Measurements from ENCODE around the gene KCNJ5. TPM values are rescaled to one million over a fixed set of nuclear protein-coding genes. Genes with fewer than 3 reads are reported as not detected.

KCNJ5 gene
- total and polyA plus RNA-seq, 12 donors = 37.1 to 299 (median 80.4) TPM

GRCh38 chr11:128853559-128853958 is 37.6 kb upstream of the KCNJ5 start:
- Histone ChIP-seq H3K4me3 (no peak overlapping the region), H3K36me3 (replicated peaks in 1 of 2) (no peaks in the 10 kb centered on the region), H3K27ac (no peak overlapping the region), H3K9me3 (replicated peaks in 1 of 3) (no peaks in the 10 kb centered on the region), H3K27me3 (no peaks in the 10 kb centered on the region), H3K4me1 (replicated peaks in 1 of 2) (no peaks in the 10 kb centered on the region)
- TF ChIP-seq CTCF (IDR thresholded peaks at IDR 0.05) (no peak), POLR2A (IDR thresholded peaks at IDR 0.05) (no peak)
- intact Hi-C loops (cut with DNase I) = no loop called here
- DNase-seq = no peak
- 77 to 89% (median 84%) methylated on average over 6 of the region's 6 CpGs for WGBS, 4 donors

GRCh38 chr11:128854841-128855240 is 36.3 kb upstream of the KCNJ5 start:
- H3K9me3 ChIP-seq (replicated peaks in 1 of 3) = no peaks in the 10 kb centered on the region
- 72 to 81% (median 79%) methylated on average over 7 of the region's 7 CpGs for WGBS, 4 donors
- no peaks in the 10 kb centered on the region for H3K27me3 ChIP-seq
- DNase-seq = no peak
- TF ChIP-seq CTCF (IDR thresholded peaks at IDR 0.05) (no peak), POLR2A (IDR thresholded peaks at IDR 0.05) (no peak)
- peaks cover 0 to 3% of the 10 kb centered on the region in 2 donors for H3K4me1 ChIP-seq (replicated peaks in 1 of 2)
- H3K27ac ChIP-seq = no peak overlapping the region
- no peaks in the 10 kb centered on the region for H3K36me3 ChIP-seq (replicated peaks in 1 of 2)
- intact Hi-C loops (cut with DNase I) = no loop called here
- H3K4me3 ChIP-seq = no peak overlapping the region

- DNase-seq = no peak
- Histone ChIP-seq H3K27me3 (no peaks in the 10 kb centered on the region), H3K4me1 (replicated peaks in 1 of 2) (peaks cover 0 to 9% of the 10 kb centered on the region in 2 donors), H3K36me3 (replicated peaks in 1 of 2) (no peaks in the 10 kb centered on the region), H3K4me3 (no peak overlapping the region), H3K27ac (no peak overlapping the region), H3K9me3 (replicated peaks in 1 of 3) (no peaks in the 10 kb centered on the region)
- 85 to 93% (median 89%) methylated on average over 5 to 6 of the region's 6 CpGs for WGBS, 4 donors
- TF ChIP-seq CTCF (IDR thresholded peaks at IDR 0.05) (no peak), POLR2A (IDR thresholded peaks at IDR 0.05) (no peak)
- intact Hi-C loops (cut with DNase I) = no loop called here
These were observed 34.9 kb upstream of the KCNJ5 start for GRCh38 chr11:128856241-128856640.

- Histone ChIP-seq H3K27me3 (no peaks in the 10 kb centered on the region), H3K27ac (no peak overlapping the region), H3K4me1 (replicated peaks in 1 of 2) (peaks cover 0 to 9% of the 10 kb centered on the region in 2 donors), H3K36me3 (replicated peaks in 1 of 2) (no peaks in the 10 kb centered on the region), H3K4me3 (no peak overlapping the region), H3K9me3 (replicated peaks in 1 of 3) (no peaks in the 10 kb centered on the region)
- intact Hi-C loops (cut with DNase I) = no loop called here
- TF ChIP-seq CTCF (IDR thresholded peaks at IDR 0.05) = no peak
- no peak for TF ChIP-seq POLR2A (IDR thresholded peaks at IDR 0.05)
- WGBS, 4 donors = 83 to 86% (median 85%) methylated on average over 2 of the region's 2 CpGs
- no peak for DNase-seq
These were observed 33.8 kb upstream of the KCNJ5 start for GRCh38 chr11:128857341-128857740.
